GM21619 (cell line): Measurements from ENCODE around the gene JMY.
A peak's percentile ranks its signal among the peaks of the same experiment; 100 is the strongest.
"Not testable (repeated sequence)": the region's sequence is repeated elsewhere in the genome, so short reads cannot be mapped to it uniquely, and the experiment has no call there.

Source experiments
- ATAC-seq: cut with Tn5 transposase; IDR thresholded peaks from one replicate; pipeline ENCODE4 v1.9.1; 2021; ENCODE audit not compliant: unreplicated experiment

JMY gene

GRCh38 chr5:79236970-79237739 is 1.2 kb downstream of the JMY start:
- peak; percentile 27 for ATAC-seq

- ATAC-seq: no peak
These were observed 2.0 kb downstream of the JMY start for GRCh38 chr5:79237740-79238560.

- ATAC-seq: no peak
These were observed 4.6 kb downstream of the JMY start for GRCh38 chr5:79240561-79240960.

DNA sequence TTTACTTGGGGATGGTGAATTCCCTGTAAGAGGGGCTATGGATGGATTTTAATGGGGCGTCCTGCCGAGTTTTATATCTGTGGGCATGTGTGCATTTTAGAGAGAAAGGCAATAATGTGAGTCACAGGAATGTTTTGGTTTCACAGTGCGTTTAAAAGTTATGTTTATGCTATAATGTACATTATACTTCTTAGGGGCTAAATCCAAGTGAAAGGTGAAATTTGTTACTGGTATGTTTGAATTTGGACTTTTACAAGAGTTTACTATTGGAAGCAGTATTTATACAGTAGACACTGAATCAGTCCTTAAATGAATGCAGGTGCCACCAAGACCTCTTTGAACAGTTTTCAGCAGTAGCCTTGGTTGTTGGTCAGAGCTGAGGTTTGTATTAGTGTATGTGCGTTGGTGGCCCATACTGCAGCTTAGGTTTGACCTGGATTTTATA is 5.6 kb downstream of the JMY start:
- ATAC-seq: no peak

DNA sequence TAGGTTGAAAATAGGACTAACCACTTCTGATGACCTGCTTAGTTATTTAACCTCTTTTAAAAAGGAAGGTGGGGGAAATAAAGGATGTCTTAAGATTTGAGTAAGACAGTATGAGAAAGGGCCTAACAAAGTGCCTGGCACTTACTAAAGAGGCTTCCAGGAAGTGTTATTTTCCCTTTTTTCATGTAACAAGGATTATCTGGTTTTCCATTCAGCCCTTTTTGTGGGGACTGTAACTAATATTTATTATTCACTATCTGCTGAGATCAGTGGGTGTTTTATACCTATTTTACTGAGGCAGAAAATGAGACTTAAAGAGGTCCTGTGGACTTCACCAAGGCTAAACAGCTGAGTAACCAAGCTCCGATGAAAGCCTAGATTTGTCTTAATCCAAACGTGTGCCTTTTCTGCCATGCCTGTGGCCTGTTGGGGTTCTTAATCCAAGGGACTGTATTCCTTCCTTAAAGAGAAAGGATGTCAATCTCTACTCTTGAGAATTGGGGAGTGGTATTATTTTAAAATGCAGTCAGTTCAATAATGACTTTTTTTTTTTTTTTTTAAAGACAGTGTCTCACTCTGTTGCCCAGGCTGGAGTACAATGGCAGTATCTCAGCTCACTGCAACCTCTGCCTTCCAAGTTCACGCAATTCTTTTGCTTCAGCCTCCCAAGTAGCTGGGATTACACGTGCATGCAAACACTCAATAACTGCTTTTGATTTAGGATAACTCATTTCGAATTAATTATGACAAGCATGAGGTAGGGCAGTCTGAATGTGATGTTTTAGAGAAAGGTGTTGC is 6.5 kb downstream of the JMY start:
- no peak for ATAC-seq

DNA sequence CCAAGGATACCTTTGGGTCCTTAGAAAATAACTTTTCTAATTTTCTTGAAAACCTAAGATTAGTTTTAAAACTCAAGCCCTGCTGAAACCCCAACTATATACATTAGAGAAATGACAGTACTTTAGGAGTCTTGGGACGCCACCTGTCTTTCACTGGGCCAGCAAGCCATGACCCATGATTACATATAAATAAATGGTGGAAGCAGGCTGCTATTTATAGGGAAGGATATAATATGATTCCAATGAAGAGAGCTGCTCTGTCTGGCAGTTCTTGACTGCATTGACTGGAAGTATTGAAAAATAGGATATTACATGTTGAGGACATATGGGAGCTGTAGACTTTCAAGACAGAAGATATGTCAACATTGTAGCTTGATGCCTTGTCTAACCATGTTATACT is 7.3 kb downstream of the JMY start:
- ATAC-seq: no peak

GRCh38 chr5:79254067-79254466 is 18.1 kb downstream of the JMY start:
- not testable (repeated sequence) for ATAC-seq

GRCh38 chr5:79255786-79256557 is 20.0 kb downstream of the JMY start:
- peak; percentile 85 for ATAC-seq

GRCh38 chr5:79256563-79256962 is 20.6 kb downstream of the JMY start:
- ATAC-seq: no peak

DNA sequence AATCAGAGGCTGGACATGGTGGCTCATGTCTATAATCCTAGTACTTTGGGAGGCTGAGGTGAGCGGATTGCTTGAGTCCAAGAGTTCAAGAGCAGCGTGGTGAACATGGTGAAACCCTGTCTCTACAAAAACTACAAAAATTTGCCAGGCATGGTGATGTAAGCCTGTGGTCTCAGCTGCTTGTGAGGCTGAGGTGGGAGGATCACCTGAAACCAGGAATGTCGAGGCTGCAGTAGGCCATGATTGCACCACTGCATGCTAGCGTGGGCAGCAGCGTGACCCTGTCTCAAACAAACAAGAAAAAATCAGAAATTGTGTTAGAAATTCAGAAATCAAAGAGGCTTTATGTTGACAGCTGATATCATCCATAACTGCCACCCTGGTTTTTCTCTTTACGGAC is 21.4 kb downstream of the JMY start:
- ATAC-seq: no peak

- ATAC-seq: no peak
These were observed 22.9 kb downstream of the JMY start for GRCh38 chr5:79258801-79259200.

DNA sequence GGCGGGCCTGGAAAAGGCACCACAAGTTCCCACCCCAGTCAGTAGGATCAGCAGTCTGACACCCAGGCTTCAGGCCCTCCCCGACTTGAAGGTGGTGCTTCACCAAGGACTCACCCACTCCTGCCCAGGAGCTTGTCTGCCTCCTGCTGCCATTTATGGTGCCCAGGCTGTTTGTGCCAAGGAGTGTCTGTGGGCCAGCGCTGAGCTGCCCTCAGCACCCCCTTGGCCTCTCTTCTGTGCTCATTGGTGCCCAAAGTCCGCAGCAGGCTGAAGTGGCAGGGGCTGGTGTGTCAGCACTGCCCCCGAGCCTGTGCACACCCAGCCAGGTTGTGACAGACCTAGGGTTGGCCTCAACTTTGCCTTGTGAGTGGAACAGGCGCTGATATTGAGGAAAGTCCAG is 23.5 kb downstream of the JMY start:
- ATAC-seq: no peak

GRCh38 chr5:79259810-79260209 is 23.9 kb downstream of the JMY start:
- ATAC-seq: no peak

DNA sequence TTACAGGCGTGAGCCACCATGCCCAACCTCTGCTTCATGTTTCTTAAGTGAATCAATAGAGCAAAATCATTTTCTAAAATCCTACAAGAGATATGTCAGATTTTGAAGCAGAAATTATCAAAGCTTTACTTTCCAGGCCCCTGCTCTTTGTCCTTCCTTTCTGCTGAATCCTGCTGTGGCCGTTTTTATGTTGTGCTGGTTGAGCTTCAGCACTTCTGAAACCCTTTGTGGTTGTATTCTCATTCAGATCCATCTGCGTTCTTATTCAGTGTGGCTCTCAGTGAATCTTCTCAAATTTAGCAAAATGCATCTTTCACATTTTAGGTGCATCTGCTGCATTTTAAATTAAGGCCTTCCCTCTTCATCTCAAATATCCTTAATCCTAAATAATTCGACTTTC is 26.0 kb downstream of the JMY start:
- ATAC-seq: no peak

DNA sequence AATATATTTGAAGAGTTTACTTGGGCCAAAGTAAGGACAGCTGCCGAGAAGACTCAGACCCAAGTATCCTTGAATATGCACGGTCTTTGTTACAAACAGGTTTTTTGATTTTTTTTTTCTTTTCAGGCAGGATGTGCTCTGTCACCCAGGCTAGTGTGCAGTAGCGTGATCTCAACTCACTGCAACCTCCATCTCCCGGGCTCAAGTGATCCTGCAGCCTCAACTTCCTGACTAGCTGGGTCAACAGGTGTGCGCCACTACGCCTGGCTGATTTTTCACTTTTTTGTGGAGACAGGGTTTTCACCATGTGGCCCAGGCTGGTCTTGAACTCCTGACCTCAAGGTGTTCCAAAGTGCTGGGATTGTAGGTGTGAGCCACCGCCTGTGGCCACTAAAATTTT is 27.4 kb downstream of the JMY start:
- no peak for ATAC-seq

DNA sequence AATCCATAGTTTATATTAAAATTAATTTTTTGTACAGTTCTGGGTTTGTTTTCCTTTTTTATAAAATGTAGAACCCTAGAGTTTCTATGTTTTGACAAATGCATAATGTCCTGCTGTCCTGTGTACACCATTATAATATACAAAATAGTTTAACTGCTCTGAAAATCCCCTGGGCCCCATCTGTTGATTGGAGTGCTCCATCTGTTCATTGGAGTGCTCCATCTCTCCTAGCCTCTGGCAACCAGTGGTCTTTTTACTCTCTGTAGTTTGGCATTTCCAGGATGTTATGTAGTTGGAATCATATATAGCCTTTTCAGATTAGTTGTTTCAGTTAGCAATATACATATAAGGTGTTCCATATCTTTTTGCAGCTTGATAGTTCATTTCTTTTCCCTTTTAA is 31.2 kb downstream of the JMY start:
- ATAC-seq: no peak

DNA sequence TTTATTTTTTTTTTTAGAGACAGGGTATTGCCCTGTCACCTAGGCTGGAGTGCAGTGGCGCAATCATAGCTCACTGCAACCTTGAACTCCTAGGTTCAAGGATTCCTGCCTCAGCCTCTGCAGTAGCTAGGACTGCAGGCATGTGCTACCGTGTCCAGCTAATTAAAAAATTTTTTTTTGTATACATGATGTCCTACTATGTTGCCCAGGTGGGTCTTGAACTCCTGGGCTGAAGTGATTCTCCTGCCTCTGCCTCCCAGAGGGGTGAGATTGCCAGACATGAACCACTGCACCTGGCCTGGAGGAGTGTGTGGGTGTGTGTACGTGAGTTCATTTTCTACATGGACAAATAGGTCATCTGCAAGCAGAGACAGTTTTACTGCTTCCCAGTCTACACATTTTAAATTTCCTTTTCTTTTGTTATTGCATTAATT is 33.8 kb downstream of the JMY start:
- no peak for ATAC-seq

DNA sequence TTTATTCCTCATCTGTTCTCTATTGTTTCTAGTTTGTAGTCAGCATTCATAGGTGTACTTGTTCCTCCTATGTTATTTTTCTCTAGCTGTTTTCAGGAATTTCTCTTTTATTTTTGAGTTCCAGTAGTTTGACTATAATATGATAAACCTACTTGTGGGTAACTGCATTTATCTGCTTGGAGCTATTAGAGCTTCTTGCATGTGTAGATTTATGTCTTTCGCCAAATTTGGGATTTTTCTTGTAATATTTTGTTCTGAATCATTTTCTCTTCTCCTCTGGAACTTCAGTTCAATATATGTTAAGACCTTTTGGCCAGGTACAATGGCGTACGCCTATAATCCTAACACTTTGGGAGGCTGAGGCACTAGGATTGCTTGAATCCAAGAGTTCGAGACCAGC is 37.4 kb downstream of the JMY start:
- ATAC-seq: no peak

DNA sequence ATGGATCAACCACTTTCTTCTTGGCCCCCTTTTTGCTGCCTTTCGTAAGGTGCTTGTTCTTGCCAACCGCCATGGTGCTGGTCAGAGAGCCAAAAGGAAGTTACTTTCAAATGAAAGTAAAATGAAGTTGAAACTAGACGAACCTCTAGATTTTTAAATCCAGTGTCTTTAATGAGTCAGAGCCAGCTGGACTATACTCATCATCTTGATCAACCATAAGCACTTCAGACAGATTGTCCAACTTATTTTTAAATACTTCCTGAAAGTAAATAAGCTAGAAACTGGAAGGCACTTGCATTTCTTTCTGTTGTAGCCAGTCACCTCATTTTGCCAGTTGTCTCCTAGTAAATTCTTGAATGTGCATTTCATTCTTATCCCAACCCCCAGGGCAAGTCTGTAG is 48.9 kb downstream of the JMY start:
- ATAC-seq: no peak

DNA sequence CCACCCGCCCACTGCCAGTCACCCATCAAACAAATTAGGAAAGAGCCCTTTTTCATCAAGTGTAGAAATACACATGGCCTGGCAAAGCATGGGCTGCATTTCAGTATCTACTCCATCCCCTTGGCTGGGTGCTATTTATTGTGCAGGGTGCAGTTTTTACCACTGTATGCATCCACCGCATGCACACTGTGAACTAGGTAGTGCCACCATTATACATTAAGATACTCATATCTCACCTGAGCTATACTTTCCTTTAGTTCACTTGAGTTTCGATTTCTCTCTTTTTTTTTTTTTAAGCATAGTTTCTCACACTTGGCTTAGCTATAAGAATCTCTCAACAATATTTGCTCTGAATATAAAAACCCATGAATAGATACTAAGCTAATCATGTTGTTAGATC is 49.4 kb downstream of the JMY start:
- no peak for ATAC-seq

DNA sequence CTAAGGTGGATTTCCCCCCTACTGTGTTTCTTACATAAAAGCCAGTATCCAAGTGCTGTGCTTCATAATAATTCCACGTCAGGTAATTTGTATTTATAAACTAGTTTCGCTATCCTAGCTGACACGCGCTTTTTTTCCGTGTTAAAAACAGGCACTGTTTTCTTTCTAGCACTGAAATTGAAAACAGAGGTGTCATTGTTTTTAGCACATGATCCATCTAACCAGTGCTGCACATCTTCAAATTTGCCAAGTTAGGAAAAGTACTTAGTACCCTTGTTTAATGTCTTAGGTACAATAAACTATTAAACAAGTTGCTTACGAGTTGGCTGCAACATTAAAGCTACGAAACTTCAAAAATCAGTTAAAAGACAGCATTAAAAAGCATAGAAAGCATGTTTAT is 49.9 kb downstream of the JMY start:
- ATAC-seq: no peak
